ENCODE results near the gene NOVA2.

Gene NOVA2

GRCh38 chr19:45995715-45996385 is 22.2 kb upstream of the NOVA2 start:
- ATAC-seq: no peak
- no peak for TF ChIP-seq POU6F1 (CRISPR knock-in tag; IDR thresholded peaks at IDR 0.05; ENCODE audit: borderline replicate concordance, low read depth)
- no peak for TF ChIP-seq ZFP30 (CRISPR knock-in tag; IDR thresholded peaks at IDR 0.05)
- no peak for TF ChIP-seq ZC3H10 (CRISPR knock-in tag; IDR thresholded peaks at IDR 0.05)
- TF ChIP-seq BACH2 (CRISPR knock-in tag; IDR thresholded peaks at IDR 0.05; ENCODE audit: borderline replicate concordance): no peak
- TF ChIP-seq TOX (CRISPR knock-in tag; IDR thresholded peaks at IDR 0.05; ENCODE audit: borderline replicate concordance): no peak
- TF ChIP-seq CREB5 (CRISPR knock-in tag; IDR thresholded peaks at IDR 0.05; ENCODE audit: low read depth): no peak
- no peak for TF ChIP-seq PATZ1 (CRISPR knock-in tag; IDR thresholded peaks at IDR 0.05; ENCODE audit: borderline replicate concordance)
- no peak for TF ChIP-seq ESRRG (CRISPR knock-in tag; IDR thresholded peaks at IDR 0.05)
- TF ChIP-seq CSRNP3 (CRISPR knock-in tag; IDR thresholded peaks at IDR 0.05): no peak
- no peak for TF ChIP-seq PPARA (CRISPR knock-in tag; IDR thresholded peaks at IDR 0.05; ENCODE audit: borderline replicate concordance)
- TF ChIP-seq TCF4 (CRISPR knock-in tag; IDR thresholded peaks at IDR 0.05; ENCODE audit: borderline replicate concordance): no peak
- no peak for TF ChIP-seq TSHZ2 (CRISPR knock-in tag; IDR thresholded peaks at IDR 0.05)
- TF ChIP-seq ISL1 (CRISPR knock-in tag; IDR thresholded peaks at IDR 0.05): no peak
- TF ChIP-seq OSR1 (CRISPR knock-in tag; IDR thresholded peaks at IDR 0.05): no peak
- no peak for TF ChIP-seq ZNF70 (CRISPR knock-in tag; IDR thresholded peaks at IDR 0.05)
- TF ChIP-seq RARB (CRISPR knock-in tag; IDR thresholded peaks at IDR 0.05): no peak
- TF ChIP-seq ZFP3 (CRISPR knock-in tag; IDR thresholded peaks at IDR 0.05): no peak

GRCh38 chr19:45994998-45995714 is 21.5 kb upstream of the NOVA2 start, which contains the start of gene CCDC61:
CCDC61 (plus strand) TSS chr19:45995467; CDS start chr19:46003019, 7,552 bp downstream.
- TF ChIP-seq ISL1 (CRISPR knock-in tag; IDR thresholded peaks at IDR 0.05): no peak
- no peak for TF ChIP-seq RARB (CRISPR knock-in tag; IDR thresholded peaks at IDR 0.05)
- no peak for TF ChIP-seq PPARA (CRISPR knock-in tag; IDR thresholded peaks at IDR 0.05; ENCODE audit: borderline replicate concordance)
- no peak for TF ChIP-seq TOX (CRISPR knock-in tag; IDR thresholded peaks at IDR 0.05; ENCODE audit: borderline replicate concordance)
- TF ChIP-seq ZFP3 (CRISPR knock-in tag; IDR thresholded peaks at IDR 0.05): no peak
- TF ChIP-seq ZFP30 (CRISPR knock-in tag; IDR thresholded peaks at IDR 0.05): no peak
- no peak for TF ChIP-seq CSRNP3 (CRISPR knock-in tag; IDR thresholded peaks at IDR 0.05)
- peak; percentile 97 for ATAC-seq

Data from SK-N-SH treated with all-trans-retinoic acid at 6 μM for 48 hours (cell line).